ENCODE data around the gene ZNF33B. TPM values are rescaled to one million over a fixed set of nuclear protein-coding genes. Genes with fewer than 3 reads are reported as not detected.
"Not testable (repeated sequence)": the region's sequence is repeated elsewhere in the genome, so short reads cannot be mapped to it uniquely, and the experiment has no call there.

Gene ZNF33B
- total RNA-seq = 15.7 and 32.8 TPM in 2 replicates

DNA sequence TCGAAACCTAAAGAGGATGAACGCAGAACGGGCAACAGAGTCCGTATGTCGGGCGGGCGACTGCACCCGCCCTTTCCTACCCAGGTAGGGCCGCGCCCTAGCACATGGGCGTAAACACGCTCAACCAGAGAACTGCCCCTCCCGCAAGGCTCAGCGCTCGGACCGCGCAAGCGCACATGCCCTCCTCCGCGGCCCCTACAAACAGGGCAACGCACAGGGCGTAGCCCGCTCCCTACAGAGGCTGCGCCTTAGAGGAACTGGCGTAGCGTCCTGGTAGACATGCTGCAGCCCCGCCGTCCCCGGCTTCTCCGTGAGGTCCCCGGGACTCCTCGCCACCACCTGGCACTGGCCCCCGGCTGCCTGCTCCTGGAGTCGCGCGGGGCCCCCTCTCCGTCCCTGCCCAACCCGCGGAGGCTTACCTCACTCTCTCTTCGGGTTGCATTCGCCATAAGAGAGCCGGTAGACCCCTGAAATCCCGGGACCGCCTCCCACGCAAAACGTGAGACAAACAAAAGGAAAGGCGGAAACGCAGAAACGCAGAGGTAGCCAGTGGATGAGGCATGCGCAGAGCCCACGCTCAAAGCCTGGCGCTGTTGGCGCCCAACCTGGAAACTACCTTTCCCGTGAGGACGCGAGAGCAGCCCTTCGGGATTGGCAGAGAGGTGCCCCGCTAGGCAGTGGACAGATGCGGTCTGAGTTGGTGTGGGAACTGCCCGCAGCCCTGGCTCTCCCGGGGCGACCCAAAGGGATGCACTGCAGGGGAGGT, at the start of gene ZNF33B:
Gene ZNF33B, minus strand, starts transcription at position 516 of the 766 bp plus-strand sequence. CDS start 1,642 bp downstream, outside the sequence.
- DNase-seq = peak; percentile 95

DNA sequence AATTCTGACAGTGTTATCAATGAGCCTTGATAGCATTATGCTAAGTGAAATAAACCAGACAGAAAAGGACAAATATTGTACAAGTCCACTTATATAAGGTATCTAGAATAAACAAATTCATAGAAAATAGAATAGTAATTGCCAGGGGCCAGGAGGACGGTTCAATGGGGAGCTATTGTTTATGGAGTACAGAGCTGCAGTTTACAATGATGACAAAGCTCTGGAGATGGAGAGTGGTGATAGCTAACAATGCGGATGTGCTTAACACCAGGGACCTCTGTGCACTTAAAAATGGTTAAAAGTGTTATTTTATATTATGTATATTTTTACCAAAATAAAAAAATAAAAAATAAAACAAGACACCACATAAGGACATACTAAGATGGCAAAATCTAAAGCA, 46.1 kb upstream of the ZNF33B start:
- no peak for DNase-seq

DNA sequence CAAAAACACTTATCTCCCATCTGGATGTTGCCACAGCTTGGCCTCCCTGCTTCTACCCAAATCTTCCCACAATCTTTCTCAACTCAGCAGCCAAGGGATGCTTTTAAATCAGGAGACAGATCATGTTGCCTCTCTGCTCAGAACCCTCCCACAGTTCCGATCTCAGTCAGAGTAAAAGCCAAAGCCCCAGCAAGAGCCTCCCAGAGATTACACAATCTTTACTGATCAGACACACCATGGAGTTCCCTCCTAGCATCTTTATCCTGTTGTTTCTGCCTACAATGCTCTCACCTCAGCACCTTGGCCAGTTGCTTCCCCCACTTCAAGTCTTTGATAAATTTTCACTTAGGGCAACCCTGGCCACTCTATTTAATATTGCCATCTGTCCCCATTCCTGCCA, 41.9 kb upstream of the ZNF33B start:
- DNase-seq = no peak

DNA sequence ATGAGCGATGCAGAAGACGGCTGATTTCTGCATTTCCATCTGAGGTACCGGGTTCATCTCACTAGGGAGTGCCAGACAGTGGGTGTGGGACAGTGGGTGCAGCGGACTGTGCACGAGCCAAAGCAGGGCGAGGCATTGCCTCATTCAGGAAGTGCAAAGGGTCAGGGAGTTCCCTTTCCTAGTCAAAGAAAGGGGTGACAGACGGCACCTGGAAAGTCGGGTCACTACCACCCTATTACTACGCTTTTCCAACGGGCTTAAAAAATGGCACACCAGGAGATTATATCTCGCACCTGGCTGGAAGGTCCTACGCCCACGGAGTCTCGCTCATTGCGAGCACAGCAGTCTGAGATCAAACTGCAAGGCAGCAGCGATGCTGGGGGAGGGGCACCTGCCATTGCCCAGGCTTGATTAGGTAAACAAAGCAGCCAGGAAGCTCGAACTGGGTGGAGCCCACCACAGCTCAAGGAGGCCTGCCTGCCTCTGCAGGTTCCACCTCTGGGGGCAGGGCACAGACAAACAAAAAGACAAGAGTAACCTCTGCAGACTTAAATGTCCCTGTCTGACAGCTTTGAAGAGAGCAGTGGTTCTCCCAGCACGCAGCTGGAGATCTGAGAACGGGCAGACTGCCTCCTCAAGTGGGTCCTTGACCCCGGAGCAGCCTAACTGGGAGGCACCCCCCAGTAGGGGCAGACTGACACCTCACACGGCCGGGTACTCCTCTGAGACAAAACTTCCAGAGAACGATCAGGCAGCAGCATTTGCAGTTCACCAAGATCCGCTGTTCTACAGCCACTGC, 27.0 kb upstream of the ZNF33B start:
- not testable (repeated sequence) for DNase-seq

DNA sequence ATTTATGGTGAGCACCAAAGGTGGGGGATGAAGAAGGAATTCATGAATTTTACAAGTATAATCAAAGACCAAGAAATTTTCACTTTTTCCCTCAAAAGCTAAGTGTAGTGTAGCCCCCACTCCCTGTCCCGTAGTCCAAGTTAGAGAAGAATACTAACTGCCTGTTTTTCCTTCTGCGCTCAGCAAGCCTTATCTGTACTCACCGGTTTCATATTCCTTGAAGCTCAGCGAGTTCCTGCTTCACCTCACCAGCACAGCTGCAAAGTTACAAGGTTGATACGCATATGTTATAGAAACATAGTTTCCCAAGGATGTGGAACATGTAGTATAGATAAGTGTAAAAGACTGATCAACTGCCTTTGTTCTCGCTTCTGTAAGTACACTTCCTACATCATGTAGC, 16.0 kb upstream of the ZNF33B start:
- no peak for DNase-seq

DNA sequence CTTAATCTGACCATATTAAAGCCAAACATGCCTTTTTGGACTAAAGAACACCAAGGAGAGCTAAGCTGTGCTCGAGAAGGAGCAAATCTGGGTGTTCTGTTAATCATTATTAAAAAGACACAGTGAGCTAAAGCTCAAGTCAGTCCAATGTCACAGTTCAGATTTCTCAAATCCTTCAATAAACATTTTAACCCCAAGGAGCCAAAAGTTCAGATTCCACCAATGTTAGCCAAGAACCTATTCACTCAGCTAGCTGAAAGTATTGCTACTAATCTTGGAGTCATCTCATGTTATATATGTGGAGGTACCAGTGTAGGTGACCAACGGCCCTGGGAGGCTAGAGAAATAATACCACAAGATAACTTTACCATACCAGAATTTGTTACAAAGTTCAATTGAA, 14.5 kb upstream of the ZNF33B start:
- no peak for DNase-seq

DNA sequence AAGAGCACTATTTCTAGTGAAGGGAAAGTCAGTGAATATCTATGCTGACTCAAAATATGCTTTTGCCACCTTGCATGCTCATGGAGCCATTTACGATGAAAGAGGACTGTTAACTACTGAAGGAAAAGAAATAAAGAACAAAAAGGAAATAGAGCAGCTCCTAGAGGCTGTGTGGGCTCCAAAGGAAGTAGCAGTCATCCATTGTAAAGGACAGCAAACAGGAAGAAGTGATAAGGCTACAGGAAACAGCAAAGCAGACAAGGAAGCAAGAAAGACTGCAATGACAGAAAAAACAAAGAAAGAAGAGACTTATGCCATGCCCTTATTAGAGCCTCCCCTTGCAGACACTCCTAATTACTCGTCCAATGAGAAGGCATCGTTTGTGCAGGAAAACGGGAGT, 12.0 kb upstream of the ZNF33B start:
- DNase-seq = no peak

DNA sequence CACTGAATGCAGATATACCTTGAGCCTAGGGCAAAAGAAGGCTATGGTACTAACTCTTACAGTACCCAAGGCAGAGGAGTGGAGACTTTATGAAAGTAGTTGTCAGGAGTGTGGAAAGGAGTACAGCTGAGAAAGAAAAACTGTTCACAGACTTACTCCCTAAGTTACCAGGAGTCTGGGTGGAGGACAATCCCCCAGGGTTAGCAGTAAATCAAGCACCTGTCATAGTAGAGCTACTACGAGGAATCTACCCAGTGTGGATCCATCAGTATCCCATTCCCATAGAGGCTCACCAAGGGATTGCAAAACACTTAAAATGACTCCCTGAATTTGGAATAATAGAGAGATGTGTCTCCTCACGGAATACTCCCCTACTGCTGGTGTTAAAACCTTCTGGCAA, 10.1 kb upstream of the ZNF33B start:
- no peak for DNase-seq

DNA sequence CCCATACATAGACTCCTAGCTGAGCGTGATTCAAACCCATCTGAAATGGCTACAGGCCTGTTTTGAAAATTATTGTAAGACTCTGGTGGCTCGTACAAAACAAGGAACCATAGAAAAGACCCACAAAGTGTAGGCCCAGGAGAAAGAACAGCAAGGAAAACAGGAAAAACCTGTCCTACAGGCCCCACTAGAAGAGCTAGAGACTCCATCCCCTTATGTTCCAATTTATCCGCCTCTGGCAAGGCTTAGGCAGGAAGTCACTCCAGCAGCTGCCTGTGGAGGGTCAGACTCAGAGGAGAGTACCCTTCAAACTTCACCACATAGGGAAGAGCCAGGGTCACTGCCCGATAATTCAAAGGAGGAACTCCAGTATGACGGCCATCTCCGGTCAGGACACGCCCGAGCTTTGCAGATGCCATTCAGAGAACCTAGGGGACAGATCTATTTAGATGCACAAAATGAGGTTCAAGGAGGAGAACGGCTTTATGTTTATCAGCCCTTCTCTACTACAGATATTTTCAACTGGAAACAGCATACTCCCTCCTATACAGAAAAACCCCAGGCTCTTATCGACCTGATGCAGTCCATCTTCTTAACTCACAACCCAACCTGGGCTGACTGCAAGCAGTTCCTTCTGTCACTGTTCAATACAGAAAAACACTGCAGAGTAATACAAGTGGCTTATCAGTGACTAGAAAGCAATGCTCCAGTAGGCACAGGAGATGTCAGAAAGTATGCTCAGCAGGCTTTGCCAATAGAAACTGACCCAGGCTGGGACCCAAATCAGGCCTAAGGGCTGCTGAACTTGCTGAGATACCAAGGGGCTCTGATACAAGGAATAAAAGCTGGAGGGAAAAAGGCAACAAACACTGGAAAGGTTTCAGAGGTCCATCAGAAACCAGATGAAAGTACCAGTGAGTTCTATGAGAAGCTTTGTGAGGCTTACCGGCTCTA, 8.6 kb upstream of the ZNF33B start:
- no peak for DNase-seq

DNA sequence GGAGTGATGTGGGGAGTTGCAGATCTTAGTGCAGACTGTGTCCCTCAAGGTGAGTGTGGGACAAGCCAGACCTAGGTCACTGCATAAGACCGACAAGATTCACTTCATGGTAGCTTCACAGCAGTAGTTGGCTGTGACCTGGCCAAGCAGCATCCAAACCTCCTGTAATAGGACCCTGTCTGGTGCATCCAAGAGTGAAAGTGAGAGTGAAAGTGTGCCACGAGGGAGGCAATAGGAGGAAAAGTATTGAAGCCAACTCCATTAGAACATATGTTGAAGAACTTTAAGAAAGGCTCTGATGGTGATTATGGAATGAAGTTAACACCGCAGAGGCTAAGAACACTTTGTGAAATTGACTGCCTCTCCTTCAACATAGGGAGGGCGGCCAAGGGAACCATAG, 7.8 kb upstream of the ZNF33B start:
- no peak for DNase-seq

DNA sequence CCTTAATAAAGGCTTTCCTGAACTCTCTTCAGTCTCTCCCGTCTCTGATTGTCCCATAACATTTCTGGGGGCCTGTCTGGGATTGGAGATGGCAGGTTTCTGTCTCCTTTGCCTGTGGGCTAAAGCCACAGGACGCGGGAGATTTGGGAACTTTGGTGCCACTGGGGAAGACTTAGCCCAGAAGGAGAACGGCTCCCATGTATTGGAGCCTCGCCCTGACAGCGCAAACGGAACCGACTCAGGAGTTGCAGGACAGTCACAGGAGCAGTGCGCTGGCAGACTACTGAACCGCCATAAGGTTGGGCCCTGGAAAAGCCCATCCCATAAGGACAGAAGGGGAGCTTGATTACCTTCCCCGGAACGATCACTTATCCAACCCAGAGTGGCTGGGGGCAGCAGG, 7.1 kb upstream of the ZNF33B start:
- DNase-seq = no peak

DNA sequence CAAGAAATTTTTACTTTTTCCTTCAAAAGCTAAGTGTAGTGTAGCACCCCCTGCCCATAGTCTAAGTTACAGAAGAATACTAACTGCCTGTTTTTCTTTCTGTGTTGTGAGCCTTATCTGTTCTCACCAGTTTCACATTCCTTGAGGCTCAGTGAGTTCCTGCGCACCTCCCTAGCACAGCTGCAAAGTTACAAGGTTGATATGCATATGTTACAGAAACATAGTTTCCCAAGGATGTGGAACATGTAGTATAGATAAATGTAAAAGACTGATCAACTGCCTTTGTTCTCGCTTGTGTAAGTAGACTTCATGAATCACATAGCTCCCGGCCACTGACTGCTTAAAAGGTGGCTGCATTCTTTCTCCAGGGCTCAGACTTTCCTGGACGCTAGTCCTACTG, 6.7 kb upstream of the ZNF33B start:
- peak; percentile 18 for DNase-seq

DNA sequence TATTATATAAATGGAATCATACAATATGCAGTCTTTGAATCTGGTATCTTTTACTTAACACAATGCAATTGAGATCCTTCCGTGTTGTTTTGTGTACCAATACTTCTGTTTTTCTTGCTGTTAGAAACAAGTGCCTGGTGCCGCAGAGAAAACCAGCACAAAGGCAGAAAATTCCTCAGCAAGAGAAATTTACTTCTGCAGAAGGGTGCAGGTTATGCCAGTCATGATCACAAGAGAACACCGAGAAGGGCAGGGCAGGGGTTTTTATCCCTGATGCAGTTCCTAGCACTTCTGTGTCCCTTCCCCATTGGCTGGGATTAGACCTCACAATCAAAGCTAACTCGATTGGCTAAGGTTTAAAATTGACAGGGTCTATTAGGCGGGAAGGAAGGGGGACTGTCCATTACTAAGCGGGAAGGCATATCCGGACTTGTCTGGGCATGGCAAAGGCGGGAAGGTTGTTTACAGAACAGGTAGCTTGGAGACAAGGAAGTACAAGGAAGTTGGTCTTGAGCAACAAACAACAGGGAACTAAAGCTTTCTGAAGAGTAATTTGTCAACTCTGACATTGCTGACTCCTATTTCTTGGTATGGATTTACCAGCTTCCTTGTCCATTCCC, 2.4 kb upstream of the ZNF33B start:
- peak; percentile 8 for DNase-seq

DNA sequence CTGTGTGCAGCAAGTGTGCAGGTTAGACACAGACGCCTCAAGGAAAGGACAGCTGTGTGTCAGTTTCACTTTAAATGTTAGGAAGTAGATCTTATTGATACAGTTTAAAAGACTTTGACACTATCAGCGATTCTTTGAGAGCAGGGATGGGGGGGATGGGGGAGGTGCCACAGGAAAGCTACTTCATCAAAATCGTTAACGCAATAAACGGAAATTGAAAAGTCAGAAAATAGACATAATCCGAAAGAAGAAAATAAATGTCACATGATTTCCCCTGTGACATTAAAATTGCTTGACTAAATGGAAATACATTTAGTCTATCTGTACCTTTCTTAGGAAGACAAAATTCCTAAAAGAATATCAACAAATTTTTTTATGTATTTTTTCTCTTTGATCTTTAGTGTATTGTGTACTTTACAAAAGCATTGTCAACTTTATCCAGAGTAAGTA, 476 bp upstream of the ZNF33B start:
- DNase-seq = no peak

DNA sequence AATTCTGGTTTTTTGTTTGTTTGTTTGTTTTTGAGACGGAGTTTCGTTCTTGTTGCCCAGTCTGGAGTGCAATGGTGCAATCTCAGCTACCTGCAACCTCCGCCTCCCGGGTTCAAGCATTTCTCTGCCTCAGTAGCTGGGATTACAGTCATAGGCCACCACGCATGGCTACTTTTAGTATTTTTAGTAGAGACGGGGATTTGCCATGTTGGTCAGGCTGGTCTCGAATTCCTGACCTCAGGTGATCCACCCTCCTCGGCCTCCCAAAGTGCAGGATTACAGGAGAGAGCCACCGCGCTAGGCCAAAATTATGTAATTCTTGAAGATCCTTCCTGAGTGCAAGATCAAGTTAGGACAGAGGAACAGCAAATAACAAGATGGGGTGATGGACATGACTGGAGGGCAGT, 719 bp downstream of the ZNF33B start:
- DNase-seq = no peak

DNA sequence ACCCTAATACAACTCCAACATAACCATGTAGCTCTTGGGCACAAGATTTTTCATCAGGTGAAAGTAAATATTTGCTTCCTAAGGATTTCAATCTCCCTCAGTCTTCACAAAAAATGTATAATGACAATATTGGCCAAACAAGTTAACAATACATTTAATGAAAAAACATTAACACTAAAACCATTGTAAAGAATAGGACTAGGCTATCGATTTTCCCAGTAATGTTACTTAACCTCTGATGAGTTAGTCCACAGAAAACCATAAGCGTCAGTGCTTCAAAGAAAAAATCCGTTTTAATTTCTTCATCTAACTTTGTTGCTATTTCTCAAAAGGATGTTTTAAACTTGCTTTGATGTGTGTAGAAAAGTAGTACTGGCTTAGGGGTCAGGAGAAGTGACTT, 1.2 kb downstream of the ZNF33B start:
- no peak for DNase-seq

DNA sequence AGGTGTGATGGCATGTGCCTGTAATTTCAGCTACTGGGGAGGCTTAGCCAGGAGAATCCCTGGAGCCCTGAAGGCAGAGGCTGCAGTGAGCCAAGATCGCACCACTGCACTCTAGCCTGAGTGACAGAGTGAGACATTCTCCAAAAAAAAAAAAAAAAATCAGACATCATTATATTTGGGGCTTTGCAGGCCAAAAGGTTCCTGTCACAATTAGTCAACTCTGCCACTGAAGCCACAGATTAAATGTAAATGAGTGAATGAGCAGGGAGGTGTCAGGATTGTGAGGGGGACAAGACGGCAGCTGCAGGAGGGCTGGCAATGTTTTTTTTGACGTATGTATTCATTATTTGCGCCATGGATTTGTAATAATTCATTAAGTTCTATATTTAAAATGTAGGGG, 3.3 kb downstream of the ZNF33B start:
- DNase-seq = no peak

DNA sequence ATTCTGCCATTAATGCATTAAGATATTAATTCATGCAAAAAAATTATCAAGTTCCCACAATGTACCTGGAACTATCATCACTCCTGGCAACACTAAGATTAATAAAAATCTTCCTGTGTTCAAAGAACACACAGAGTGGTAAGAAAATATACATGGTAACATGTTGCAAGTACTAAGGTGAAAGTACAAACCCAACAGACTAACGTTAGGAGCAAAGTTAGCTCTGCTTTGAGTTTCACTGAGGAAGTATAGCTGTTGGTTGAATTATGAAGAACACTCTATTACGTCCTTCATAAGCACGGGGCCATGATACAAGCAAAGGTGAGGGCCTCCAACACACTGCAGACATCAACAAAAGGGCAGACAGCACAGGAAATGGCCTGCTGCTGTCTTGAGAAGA, 5.8 kb downstream of the ZNF33B start:
- DNase-seq = no peak

DNA sequence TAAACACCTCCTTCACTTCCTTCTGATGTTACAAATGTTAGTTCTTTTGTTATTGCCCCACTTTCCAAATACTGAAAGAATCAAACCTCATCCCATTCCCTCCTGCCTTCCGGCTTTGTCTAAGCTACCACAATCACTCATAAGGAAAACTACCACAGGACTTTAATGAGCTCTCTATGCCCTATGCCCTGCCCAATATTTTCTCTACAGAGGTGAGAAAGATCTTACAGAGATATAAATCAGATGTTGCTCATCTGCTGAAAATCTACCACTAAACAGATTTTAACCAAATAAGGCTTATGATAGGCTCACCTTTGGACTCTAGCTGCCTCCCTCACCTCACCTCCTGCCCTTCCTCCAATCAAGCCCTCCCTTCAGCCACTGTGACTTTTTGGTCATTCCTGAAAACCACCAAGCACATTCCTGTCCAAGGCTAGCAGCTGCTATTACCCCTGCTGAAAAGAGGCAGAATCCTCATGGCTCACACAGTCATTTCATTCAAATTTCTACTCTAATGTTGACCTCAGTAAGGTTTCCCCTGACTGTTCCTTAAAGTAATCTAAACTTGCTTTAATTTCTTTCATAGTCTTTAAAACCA, 7.7 kb downstream of the ZNF33B start:
- DNase-seq = no peak

DNA sequence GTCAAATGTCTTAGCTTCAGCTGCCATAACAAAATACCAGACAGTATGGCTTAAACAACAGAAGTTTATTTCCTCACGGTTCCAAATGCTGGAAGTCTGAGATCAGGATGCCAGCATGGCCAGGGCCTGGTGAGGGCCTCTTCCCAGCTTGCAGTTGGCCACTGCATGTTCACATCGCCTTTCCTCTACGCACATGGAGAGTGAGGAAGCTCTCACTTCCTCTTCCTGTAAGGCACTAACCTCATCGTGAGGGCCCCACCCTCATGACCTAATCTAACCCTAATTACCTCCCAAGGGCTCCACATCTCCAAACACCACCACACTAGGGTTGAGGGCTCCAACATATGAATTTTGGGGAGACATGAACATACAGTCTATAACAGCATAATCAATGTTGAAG, 14.4 kb downstream of the ZNF33B start:
- peak; percentile 12 for DNase-seq

DNA sequence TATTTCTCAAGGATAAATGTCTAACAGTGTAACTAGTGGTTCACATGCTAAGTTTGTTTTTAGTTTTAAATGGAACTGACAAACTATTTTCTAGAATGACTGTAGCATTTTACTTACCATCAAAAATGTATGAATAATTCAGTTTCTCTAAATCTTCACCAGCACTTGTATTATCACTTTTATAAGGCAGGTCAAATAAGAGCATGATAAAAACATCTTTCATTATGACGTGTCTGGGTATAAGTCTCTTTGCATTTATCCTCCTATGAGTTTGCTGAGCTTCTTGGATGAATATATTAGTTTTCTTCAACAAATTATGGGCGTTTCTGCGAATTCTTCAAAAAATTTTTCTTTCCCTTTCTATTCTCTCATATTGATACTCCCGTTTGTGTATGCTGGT, 19.9 kb downstream of the ZNF33B start:
- no peak for DNase-seq

DNA sequence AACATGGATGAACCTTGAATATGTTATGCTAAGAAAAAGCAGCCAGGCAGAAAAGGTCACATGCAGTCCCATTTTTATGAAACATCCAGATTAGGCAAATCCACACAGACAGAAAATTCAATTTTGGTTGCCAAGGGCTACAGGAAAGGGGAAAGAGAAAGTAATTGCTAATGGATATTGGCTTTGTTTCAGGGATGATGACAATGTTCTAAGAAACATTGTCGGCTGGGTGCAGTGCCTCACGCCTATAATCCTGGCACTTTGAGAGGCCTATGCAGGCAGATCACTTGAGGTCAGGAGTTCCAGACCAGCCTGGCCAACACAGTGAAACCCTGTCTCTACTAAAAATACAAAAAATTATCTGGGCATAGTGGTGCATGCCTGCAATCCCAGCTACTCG, 23.0 kb downstream of the ZNF33B start:
- DNase-seq = peak; percentile 7

Data from dermis blood vessel endothelial cell (primary cell).